Stomach (tissue), 4 donors: ENCODE measurements around the gene RCN1.

ENCODE experiments used
- CTCF ChIP-seq, 7 experiments: fragments of 450-650 bp in 4 of 7; fragments of 200-600 bp in 3 of 7; sonication (generic) in 3 of 7; IDR thresholded peaks; one replicate each; pipeline ENCODE4 v1.5.1; 2016 to 2019; ENCODE audit warnings: antibody characterized with exemption in 7 of 7, control low read depth in 2 of 7, mild to moderate bottlenecking in 1 of 7
- EP300 ChIP-seq: sonication (generic); formaldehyde crosslinking; IDR thresholded peaks from one replicate; pipeline ENCODE4 v1.6.1; 2017; ENCODE audit warnings: antibody characterized with exemption
- POLR2A ChIP-seq, 4 donors: fragments of 450-650 bp; IDR thresholded peaks; one replicate each; pipeline ENCODE4 v1.6.1; 2016; ENCODE audit warnings: antibody characterized with exemption in 4 of 4, control low read depth in 2 of 4, mild to moderate bottlenecking in 1 of 4, moderate library complexity in 1 of 4
- POLR2AphosphoS5 ChIP-seq, 3 donors: sonication (generic); formaldehyde crosslinking; IDR thresholded peaks; one replicate each; pipeline ENCODE4 v1.6.1; 2016; ENCODE audit warnings: antibody characterized with exemption in 3 of 3

- TF ChIP-seq CTCF (IDR thresholded peaks at IDR 0.05) (no peak), POLR2AphosphoS5 (IDR thresholded peaks at IDR 0.05) (no peak), POLR2A (IDR thresholded peaks at IDR 0.05) (no peak), EP300 (no peak)
Observed at GRCh38 chr11:32141745-32142546, 51.1 kb downstream of the RCN1 start.
